ENCODE results near the gene XAGE3. TPM values are rescaled to one million over a fixed set of nuclear protein-coding genes. Genes with fewer than 3 reads are reported as not detected.
"Not testable (repeated sequence)": the region's sequence is repeated elsewhere in the genome, so short reads cannot be mapped to it uniquely, and the experiment has no call there.

Gene XAGE3
- total and polyA plus RNA-seq, 4 donors, result not detected

DNA sequence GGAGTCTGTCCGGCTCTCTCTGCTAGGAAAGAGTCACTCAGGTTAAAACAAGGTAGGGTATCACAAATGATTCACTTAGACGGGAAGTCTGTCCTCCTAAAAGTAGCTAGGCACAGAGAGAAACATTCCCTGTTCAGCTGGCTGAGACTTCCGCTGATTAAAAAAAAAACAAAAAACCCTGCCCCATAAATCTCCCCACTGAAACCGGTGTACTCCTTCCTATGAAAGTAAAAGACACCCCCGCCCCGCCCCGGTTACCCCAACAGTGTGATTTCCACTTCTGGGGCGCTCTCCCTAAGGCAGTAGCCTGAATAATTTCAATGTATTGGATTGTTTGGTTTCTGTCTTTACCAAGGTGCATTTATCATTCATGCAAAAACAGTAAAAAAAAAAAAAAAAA is 28.6 kb upstream of the XAGE3 start:
- H3K4me1 ChIP-seq (ENCODE audit: control insufficient read depth, insufficient read depth, low read length); H3K36me3 ChIP-seq (ENCODE audit: control insufficient read depth, insufficient read depth, low read length); H3K9me3 ChIP-seq (ENCODE audit: control insufficient read depth, insufficient read depth, low read length); H3K27me3 ChIP-seq (ENCODE audit: control insufficient read depth, insufficient read depth, low read length); H3K27ac ChIP-seq (ENCODE audit: low read depth, low read length); DNase-seq (ENCODE audit: low read depth in 4 of 6, low spot score in 6 of 6); H3K4me3 ChIP-seq (ENCODE audit: low read depth, low read length): not testable (repeated sequence)
- WGBS (ENCODE audit: insufficient coverage), result no CpG with 5 or more reads among the region's 8 CpGs

DNA sequence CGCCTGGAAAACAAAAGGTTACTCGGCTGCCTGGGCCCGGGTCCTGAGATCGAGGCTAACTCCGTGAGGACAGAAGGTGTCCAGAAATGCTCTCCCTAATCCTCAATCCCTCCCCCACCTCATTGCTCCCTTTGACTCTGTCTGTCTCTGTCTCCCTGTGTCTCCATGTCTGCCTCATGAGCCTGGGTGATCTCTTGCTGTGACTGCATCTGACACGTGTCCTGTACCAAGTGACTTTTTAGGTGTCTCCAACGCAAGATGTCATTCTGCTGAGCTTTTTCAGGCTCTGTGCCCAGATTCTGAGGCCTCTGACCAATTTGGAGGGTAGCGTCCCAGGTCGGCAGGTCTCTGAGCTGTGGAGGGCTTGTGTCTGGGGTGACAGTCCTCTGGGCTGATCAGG is 20.2 kb upstream of the XAGE3 start:
- not testable (repeated sequence) for H3K27ac ChIP-seq (ENCODE audit: low read depth, low read length); H3K9me3 ChIP-seq (ENCODE audit: control insufficient read depth, insufficient read depth, low read length); H3K4me3 ChIP-seq (ENCODE audit: low read depth, low read length); H3K27me3 ChIP-seq (ENCODE audit: control insufficient read depth, insufficient read depth, low read length); DNase-seq (ENCODE audit: low read depth in 4 of 6, low spot score in 6 of 6); H3K36me3 ChIP-seq (ENCODE audit: control insufficient read depth, insufficient read depth, low read length); H3K4me1 ChIP-seq (ENCODE audit: control insufficient read depth, insufficient read depth, low read length)
- WGBS (ENCODE audit: insufficient coverage), result no CpG with 5 or more reads among the region's 9 CpGs

DNA sequence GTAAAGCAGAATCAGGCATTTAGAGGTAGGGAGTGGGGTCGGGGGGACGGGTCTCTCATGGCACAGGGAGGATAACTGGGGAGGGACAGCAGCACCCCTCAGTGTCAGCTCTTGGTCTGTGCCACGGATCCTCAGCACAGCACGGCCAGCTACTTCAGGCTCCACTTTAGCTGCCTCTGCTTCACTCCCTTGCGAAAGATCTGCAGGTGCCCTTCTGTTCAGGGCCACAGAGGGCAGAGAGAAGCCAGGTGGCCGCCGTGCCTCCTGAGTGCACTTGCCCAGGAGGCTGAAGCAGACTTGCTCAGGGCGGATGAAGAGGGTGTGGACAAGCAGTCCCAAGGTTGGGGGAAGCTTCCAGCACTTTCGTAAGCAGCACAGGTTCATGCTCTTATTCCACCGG is 19.6 kb upstream of the XAGE3 start:
- H3K4me1 ChIP-seq (ENCODE audit: control insufficient read depth, insufficient read depth, low read length); H3K4me3 ChIP-seq (ENCODE audit: low read depth, low read length); DNase-seq (ENCODE audit: low read depth in 4 of 6, low spot score in 6 of 6); H3K36me3 ChIP-seq (ENCODE audit: control insufficient read depth, insufficient read depth, low read length); H3K27ac ChIP-seq (ENCODE audit: low read depth, low read length); H3K9me3 ChIP-seq (ENCODE audit: control insufficient read depth, insufficient read depth, low read length); H3K27me3 ChIP-seq (ENCODE audit: control insufficient read depth, insufficient read depth, low read length): not testable (repeated sequence)
- WGBS (ENCODE audit: insufficient coverage), result no CpG with 5 or more reads among the region's 10 CpGs

DNA sequence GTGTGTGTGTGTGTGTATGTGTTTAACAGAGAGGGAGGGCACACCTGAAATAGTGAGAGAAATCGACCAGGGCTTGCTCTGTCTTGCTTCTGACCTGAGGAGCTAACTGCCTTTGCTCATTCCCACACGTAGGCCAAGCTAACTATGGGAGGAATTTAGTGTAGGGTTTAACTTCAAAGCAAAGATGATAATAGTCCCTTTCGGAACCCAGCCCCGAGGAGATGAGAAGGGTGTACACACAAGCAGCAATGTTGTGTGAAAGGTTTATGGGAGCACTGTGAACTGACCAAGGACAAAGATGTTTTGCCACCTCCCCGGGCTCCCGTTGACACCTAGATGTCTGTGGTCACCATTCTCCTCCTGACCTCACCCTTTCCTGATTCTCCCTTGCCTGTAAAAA is 8.5 kb upstream of the XAGE3 start:
- DNase-seq (ENCODE audit: low read depth in 4 of 6, low spot score in 6 of 6); H3K27ac ChIP-seq (ENCODE audit: low read depth, low read length); H3K27me3 ChIP-seq (ENCODE audit: control insufficient read depth, insufficient read depth, low read length); H3K4me3 ChIP-seq (ENCODE audit: low read depth, low read length); H3K36me3 ChIP-seq (ENCODE audit: control insufficient read depth, insufficient read depth, low read length); H3K4me1 ChIP-seq (ENCODE audit: control insufficient read depth, insufficient read depth, low read length); H3K9me3 ChIP-seq (ENCODE audit: control insufficient read depth, insufficient read depth, low read length): not testable (repeated sequence)
- 65% methylated on average over 4 of the region's 6 CpGs for WGBS (ENCODE audit: insufficient coverage)

DNA sequence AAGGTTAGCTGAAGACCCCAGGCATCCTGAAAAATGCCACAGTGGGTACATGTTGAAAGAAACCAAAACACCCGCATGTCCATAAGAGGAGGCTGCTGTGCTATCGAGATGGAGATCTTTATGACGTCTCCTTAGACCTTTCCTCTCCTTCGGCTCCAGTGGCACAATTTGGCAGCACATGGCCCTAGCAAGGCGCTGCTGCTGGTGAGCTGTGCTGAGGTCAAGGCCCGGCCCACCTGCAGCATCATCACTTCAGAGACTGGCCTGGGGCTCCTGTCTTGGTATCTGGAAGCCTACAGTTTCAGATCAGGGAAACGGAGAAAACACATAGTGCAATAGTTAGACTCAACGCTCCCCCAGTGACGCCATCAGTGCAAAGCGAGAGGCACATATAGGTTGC is 7.6 kb upstream of the XAGE3 start:
- H3K4me1 ChIP-seq (ENCODE audit: control insufficient read depth, insufficient read depth, low read length); H3K36me3 ChIP-seq (ENCODE audit: control insufficient read depth, insufficient read depth, low read length); H3K27me3 ChIP-seq (ENCODE audit: control insufficient read depth, insufficient read depth, low read length); DNase-seq (ENCODE audit: low read depth in 4 of 6, low spot score in 6 of 6); H3K4me3 ChIP-seq (ENCODE audit: low read depth, low read length); H3K9me3 ChIP-seq (ENCODE audit: control insufficient read depth, insufficient read depth, low read length); H3K27ac ChIP-seq (ENCODE audit: low read depth, low read length): not testable (repeated sequence)
- 76% methylated on average over 3 of the region's 10 CpGs for WGBS (ENCODE audit: insufficient coverage)

DNA sequence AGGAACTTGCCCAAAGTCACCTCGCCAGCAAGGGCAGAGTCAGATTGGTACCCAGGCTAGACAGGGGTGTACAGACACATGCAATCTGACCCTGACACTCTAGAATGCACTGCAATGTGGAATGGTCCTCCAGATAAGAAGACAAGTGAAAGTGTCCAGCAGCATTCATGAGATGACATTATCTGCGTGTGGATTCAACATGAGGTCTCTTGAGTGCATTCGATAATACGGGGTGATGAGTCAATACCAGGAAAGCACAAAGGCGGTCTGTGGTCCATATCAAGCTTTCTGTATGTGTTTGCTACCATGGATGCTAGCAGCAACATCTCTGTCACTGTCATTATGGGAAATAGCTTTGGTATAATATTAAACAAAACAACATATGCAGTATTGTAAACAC is 6.8 kb upstream of the XAGE3 start:
- WGBS (ENCODE audit: insufficient coverage), result 74% methylated on average over 4 of the region's 5 CpGs
- H3K4me1 ChIP-seq (ENCODE audit: control insufficient read depth, insufficient read depth, low read length), result no peaks in the 10 kb centered on the region
- H3K27me3 ChIP-seq (ENCODE audit: control insufficient read depth, insufficient read depth, low read length), result peaks cover 9% of the 10 kb centered on the region
- no peaks in the 10 kb centered on the region for H3K9me3 ChIP-seq (ENCODE audit: control insufficient read depth, insufficient read depth, low read length)
- no peak overlapping the region for H3K4me3 ChIP-seq (ENCODE audit: low read depth, low read length)
- no peak overlapping the region for H3K27ac ChIP-seq (ENCODE audit: low read depth, low read length)
- no peaks in the 10 kb centered on the region for H3K36me3 ChIP-seq (ENCODE audit: control insufficient read depth, insufficient read depth, low read length)
- no peak for DNase-seq (ENCODE audit: low read depth in 4 of 6, low spot score in 6 of 6)

DNA sequence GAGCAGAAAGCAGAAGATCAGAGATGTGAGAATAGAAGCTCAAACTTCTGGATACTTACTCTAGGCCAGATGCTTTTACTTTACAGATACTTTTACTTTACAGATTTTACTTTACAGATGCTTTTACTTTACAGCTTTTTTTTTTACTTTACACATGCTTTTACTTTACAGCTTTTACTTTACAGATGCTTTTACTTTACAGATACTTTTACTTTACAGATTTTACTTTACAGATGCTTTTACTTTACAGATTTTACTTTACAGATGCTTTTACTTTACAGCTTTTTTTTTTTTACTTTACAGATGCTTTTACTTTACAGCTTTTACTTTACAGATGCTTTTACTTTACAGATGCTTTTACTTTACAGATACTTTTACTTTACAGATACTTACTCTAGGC is 5.9 kb upstream of the XAGE3 start:
- not testable (repeated sequence) for H3K4me1 ChIP-seq (ENCODE audit: control insufficient read depth, insufficient read depth, low read length); H3K36me3 ChIP-seq (ENCODE audit: control insufficient read depth, insufficient read depth, low read length); DNase-seq (ENCODE audit: low read depth in 4 of 6, low spot score in 6 of 6); H3K9me3 ChIP-seq (ENCODE audit: control insufficient read depth, insufficient read depth, low read length); H3K27ac ChIP-seq (ENCODE audit: low read depth, low read length); H3K4me3 ChIP-seq (ENCODE audit: low read depth, low read length)
- peaks cover 13% of the 10 kb centered on the region for H3K27me3 ChIP-seq (ENCODE audit: control insufficient read depth, insufficient read depth, low read length)

DNA sequence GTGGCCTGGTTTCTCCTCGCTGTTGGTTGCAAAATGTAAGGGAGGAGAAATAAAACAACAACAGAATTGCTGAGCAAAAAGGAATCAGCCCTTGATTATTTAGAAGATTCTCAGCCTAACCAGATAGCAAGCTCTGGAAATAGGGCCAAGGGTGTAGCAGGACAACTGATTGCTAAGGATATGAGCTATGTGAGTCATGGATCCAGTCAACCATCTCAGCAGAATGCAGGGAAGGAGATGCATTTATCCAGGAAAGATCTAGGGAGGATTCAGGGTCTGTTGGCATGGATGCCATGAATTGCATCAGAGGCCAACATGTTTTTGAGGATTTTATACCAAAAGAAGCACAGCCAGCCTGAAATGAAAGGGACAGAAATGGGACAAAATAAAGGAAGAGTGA is 2.2 kb upstream of the XAGE3 start:
- Histone ChIP-seq H3K4me1 (ENCODE audit: control insufficient read depth, insufficient read depth, low read length) (no peaks in the 10 kb centered on the region), H3K27ac (ENCODE audit: low read depth, low read length) (no peak overlapping the region), H3K27me3 (ENCODE audit: control insufficient read depth, insufficient read depth, low read length) (peaks cover 29% of the 10 kb centered on the region), H3K36me3 (ENCODE audit: control insufficient read depth, insufficient read depth, low read length) (no peaks in the 10 kb centered on the region), H3K9me3 (ENCODE audit: control insufficient read depth, insufficient read depth, low read length) (no peaks in the 10 kb centered on the region), H3K4me3 (ENCODE audit: low read depth, low read length) (no peak overlapping the region)
- DNase-seq (ENCODE audit: low read depth in 4 of 6, low spot score in 6 of 6), result no peak
- WGBS (ENCODE audit: insufficient coverage), result no CpG with 5 or more reads among the region's 1 CpG

DNA sequence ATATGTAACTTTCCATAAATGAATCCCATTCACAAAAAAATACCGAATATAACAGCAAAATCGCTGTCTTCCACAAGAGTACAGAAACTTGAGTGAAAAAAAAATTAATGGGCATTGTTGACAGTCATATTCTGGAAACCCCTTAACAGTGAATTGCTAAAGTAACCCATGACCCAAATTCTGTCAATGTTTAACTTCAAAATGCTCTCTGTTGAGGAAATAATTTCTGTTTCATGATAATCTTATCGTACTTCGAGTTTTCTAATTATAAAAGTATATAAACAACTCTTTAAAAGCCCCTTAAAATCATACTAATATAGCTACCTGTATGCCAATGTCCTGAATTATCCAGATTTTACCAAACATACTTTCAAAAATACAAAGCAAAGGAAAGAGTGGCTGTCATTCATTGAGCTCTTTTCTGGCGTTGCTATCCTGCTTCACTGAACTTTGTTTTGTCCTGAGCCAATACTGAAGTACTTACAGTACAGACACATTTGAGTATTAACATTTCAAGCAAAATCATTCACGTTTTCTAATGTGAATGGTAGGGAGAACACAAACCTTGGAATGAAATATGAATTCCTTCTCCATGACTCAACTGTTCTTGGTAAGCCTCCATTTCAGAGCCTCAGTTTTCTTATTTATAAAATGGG is 2.4 kb downstream of the XAGE3 start:
- no CpG with 5 or more reads among the region's 6 CpGs for WGBS (ENCODE audit: insufficient coverage)
- no peaks in the 10 kb centered on the region for H3K36me3 ChIP-seq (ENCODE audit: control insufficient read depth, insufficient read depth, low read length)
- H3K27ac ChIP-seq (ENCODE audit: low read depth, low read length), result no peak overlapping the region
- H3K9me3 ChIP-seq (ENCODE audit: control insufficient read depth, insufficient read depth, low read length), result no peaks in the 10 kb centered on the region
- peaks cover 27% of the 10 kb centered on the region for H3K27me3 ChIP-seq (ENCODE audit: control insufficient read depth, insufficient read depth, low read length)
- no peak overlapping the region for H3K4me3 ChIP-seq (ENCODE audit: low read depth, low read length)
- no peaks in the 10 kb centered on the region for H3K4me1 ChIP-seq (ENCODE audit: control insufficient read depth, insufficient read depth, low read length)
- no peak for DNase-seq (ENCODE audit: low read depth in 4 of 6, low spot score in 6 of 6)

DNA sequence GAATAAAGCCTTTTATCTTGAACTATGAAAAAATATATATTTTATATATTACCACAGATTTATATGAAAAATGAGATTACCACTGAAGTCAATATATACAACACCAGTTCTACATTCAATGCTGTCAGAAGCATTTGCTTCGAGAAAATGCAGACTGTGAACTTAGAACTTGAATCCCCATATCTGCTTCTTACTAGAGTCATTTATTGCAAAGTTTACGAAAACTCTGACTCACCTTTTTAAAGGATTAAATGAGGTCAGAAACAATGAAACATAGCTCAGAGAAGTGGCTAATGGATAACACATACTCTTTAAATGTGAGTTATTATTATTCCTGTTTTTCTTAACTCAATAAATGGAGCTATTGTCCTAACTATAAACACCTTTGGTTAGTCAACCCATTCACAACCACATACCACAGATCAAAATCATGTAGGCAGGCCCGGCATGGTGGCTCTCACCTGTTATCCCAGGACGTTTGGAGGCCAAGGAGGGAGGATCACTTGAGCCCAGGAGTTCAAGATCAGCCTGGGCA is 10.8 kb downstream of the XAGE3 start:
- not testable (repeated sequence) for H3K36me3 ChIP-seq (ENCODE audit: control insufficient read depth, insufficient read depth, low read length); DNase-seq (ENCODE audit: low read depth in 4 of 6, low spot score in 6 of 6); H3K9me3 ChIP-seq (ENCODE audit: control insufficient read depth, insufficient read depth, low read length); H3K27ac ChIP-seq (ENCODE audit: low read depth, low read length); H3K4me3 ChIP-seq (ENCODE audit: low read depth, low read length); H3K4me1 ChIP-seq (ENCODE audit: control insufficient read depth, insufficient read depth, low read length)
- peaks cover 28% of the 10 kb centered on the region for H3K27me3 ChIP-seq (ENCODE audit: control insufficient read depth, insufficient read depth, low read length)
- no CpG with 5 or more reads among the region's 4 CpGs for WGBS (ENCODE audit: insufficient coverage)

All from spinal cord (tissue), 10 donors.